DOHH2 (cell line): ENCODE data around the gene MYOZ2.

Experiments
- H3F3A ChIP-seq: fragments of 200-600 bp; sonication (generic), shearing (Covaris generic); 2 replicates; pipeline ENCODE4 v1.6.0; 2016; ENCODE audit warnings: antibody characterized with exemption, mild to moderate bottlenecking; ENCODE audit not compliant: control insufficient read depth, insufficient read depth
- H3K27ac ChIP-seq: fragments of 200-600 bp; sonication (generic); 2 replicates; pipeline ENCODE4 v1.5.1; 2014; ENCODE audit warnings: low read depth, mild to moderate bottlenecking, low read length, moderate library complexity
- H3K27me3 ChIP-seq: fragments of 200-600 bp; sonication (generic); 2 replicates; pipeline ENCODE4 v1.6.1; 2014; ENCODE audit warnings: mild to moderate bottlenecking, low read length, mixed read lengths; ENCODE audit not compliant: control insufficient read depth
- H3K36me3 ChIP-seq: fragments of 200-600 bp; sonication (generic); 2 replicates; pipeline ENCODE4 v1.6.1; 2014; ENCODE audit warnings: mild to moderate bottlenecking, low read length, moderate library complexity, mixed read lengths; ENCODE audit not compliant: control insufficient read depth
- H3K4me1 ChIP-seq: fragments of 200-600 bp; sonication (generic); 2 replicates; pipeline ENCODE4 v1.6.1; 2014; ENCODE audit warnings: mild to moderate bottlenecking, low read length, mixed read lengths; ENCODE audit not compliant: control insufficient read depth
- H3K4me2 ChIP-seq: fragments of 200-600 bp; sonication (generic); 2 replicates; pipeline ENCODE4 v1.6.0; 2014; ENCODE audit warnings: mild to moderate bottlenecking, low read length, moderate library complexity
- H3K4me3 ChIP-seq: fragments of 200-600 bp; sonication (generic); 2 replicates; pipeline ENCODE4 v1.5.1; 2014; ENCODE audit warnings: mild to moderate bottlenecking, low read length, mixed read lengths
- H3K79me2 ChIP-seq: fragments of 200-600 bp; sonication (generic); 2 replicates; pipeline ENCODE4 v1.6.1; 2014; ENCODE audit warnings: mild to moderate bottlenecking, low read length, mixed read lengths; ENCODE audit not compliant: control insufficient read depth
- H3K9me2 ChIP-seq: fragments of 200-600 bp; sonication (generic); replicated peaks from 2 replicates; pipeline ENCODE4 v1.6.1; 2014; ENCODE audit warnings: mild to moderate bottlenecking, low read length, mixed read lengths; ENCODE audit not compliant: control insufficient read depth
- H3K9me3 ChIP-seq: fragments of 200-600 bp; sonication (generic); 2 replicates; pipeline ENCODE4 v1.6.1; 2014; ENCODE audit warnings: antibody characterized with exemption, low read length, mixed read lengths; ENCODE audit not compliant: control insufficient read depth, insufficient read depth
- H4K20me1 ChIP-seq: fragments of 200-600 bp; sonication (generic); 2 replicates; pipeline ENCODE4 v1.6.0; 2014; ENCODE audit warnings: low read depth, mild to moderate bottlenecking, antibody characterized with exemption, low read length, moderate library complexity; ENCODE audit not compliant: control insufficient read depth, insufficient read depth
- CTCF ChIP-seq: fragments of 200-600 bp; sonication (generic); IDR thresholded peaks from one replicate; pipeline ENCODE4 v1.5.1; 2014; ENCODE audit warnings: antibody characterized with exemption, mild to moderate bottlenecking, low read depth, low read length; ENCODE audit not compliant: poor library complexity, severe bottlenecking
- EZH2phosphoT487 ChIP-seq: fragments of 200-600 bp; sonication (generic); IDR thresholded peaks from 2 replicates; pipeline ENCODE4 v1.6.1; 2017; ENCODE audit warnings: borderline replicate concordance, mild to moderate bottlenecking, antibody characterized with exemption, low read length, moderate library complexity, mixed read lengths

Gene MYOZ2

GRCh38 chr4:119204916-119205315 is 69.3 kb downstream of the MYOZ2 start:
- Histone ChIP-seq H3K9me3 (no peaks in the 10 kb centered on the region), H3K79me2 (no peaks in the 10 kb centered on the region), H3K4me1 (peaks cover 71% of the 10 kb centered on the region), H3K4me3 (peak overlapping the region; percentile 39), H3K27me3 (no peaks in the 10 kb centered on the region), H3K4me2 (peak overlapping the region; percentile 56), H3K9me2 (no peaks in the 10 kb centered on the region), H4K20me1 (no peaks in the 10 kb centered on the region), H3K36me3 (no peaks in the 10 kb centered on the region), H3K27ac (peak overlapping the region; percentile 75), H3F3A (peaks cover 31% of the 10 kb centered on the region)
- no peak for TF ChIP-seq CTCF

GRCh38 chr4:119205690-119206089 is 70.1 kb downstream of the MYOZ2 start:
- TF ChIP-seq CTCF = no peak
- TF ChIP-seq EZH2phosphoT487 = no peak
- peak overlapping the region; percentile 56 for H3K4me2 ChIP-seq
- H3K27me3 ChIP-seq = no peaks in the 10 kb centered on the region
- H3K36me3 ChIP-seq = no peaks in the 10 kb centered on the region
- peaks cover 79% of the 10 kb centered on the region for H3K4me1 ChIP-seq
- no peak overlapping the region for H3K4me3 ChIP-seq
- no peaks in the 10 kb centered on the region for H3K9me2 ChIP-seq
- peaks cover 36% of the 10 kb centered on the region for H3F3A ChIP-seq
- H3K9me3 ChIP-seq = no peaks in the 10 kb centered on the region
- peaks cover 3% of the 10 kb centered on the region; the same call in 1 of the 2 replicates for H3K79me2 ChIP-seq
- H4K20me1 ChIP-seq = no peaks in the 10 kb centered on the region
- peak overlapping the region; percentile 75 for H3K27ac ChIP-seq

- peaks cover 8% of the 10 kb centered on the region for H3K79me2 ChIP-seq
- H3F3A ChIP-seq = peaks cover 39% of the 10 kb centered on the region
- H3K9me2 ChIP-seq = no peaks in the 10 kb centered on the region
- 0 out of 2 replicates have a peak, but pooled peaks cover 3% of the 10 kb centered on the region for H3K36me3 ChIP-seq
- peak overlapping the region; percentile 41 for H3K4me3 ChIP-seq
- peak overlapping the region; percentile 75 for H3K27ac ChIP-seq
- peak overlapping the region; percentile 56 for H3K4me2 ChIP-seq
- H3K9me3 ChIP-seq = no peaks in the 10 kb centered on the region
- no peaks in the 10 kb centered on the region for H4K20me1 ChIP-seq
- no peak for TF ChIP-seq EZH2phosphoT487
- TF ChIP-seq CTCF = no peak
- peaks cover 84% of the 10 kb centered on the region for H3K4me1 ChIP-seq
- no peaks in the 10 kb centered on the region for H3K27me3 ChIP-seq
These were observed 70.5 kb downstream of the MYOZ2 start for GRCh38 chr4:119206178-119206577.
